OCI-LY7 (cell line): Measurements from ENCODE around the gene HARS2. TPM values are rescaled to one million over a fixed set of nuclear protein-coding genes. Genes with fewer than 3 reads are reported as not detected.

ENCODE experiments used
- BruUV-seq: library from RNA; stranded (reverse); fragments of 400-500 nt; replicated peaks from 2 replicates; lab custom pipeline; 2021; lab: Mats Ljungman, UMichigan
- CTCF ChIA-PET: fragments of 300-600 bp; sonication (Branson Sonifier 250); formaldehyde crosslinking; loops from one replicate; lab custom pipeline; 2022; ENCODE audit warnings: antibody characterized with exemption; ENCODE audit not compliant: unreplicated experiment; lab: Charles Lee
- POLR2A ChIA-PET: fragments of 300-600 bp; sonication (Branson Sonifier 250); formaldehyde crosslinking; loops from one replicate; lab custom pipeline; 2022; ENCODE audit warnings: antibody characterized with exemption; lab: Charles Lee
- DNase-seq: peaks from one replicate; pipeline ENCODE4 v3.0.0-alpha.2; 2015; ENCODE audit warnings: low spot score
- H2AFZ ChIP-seq: fragments of 200-600 bp; sonication (generic), shearing (Covaris generic); 2 replicates; pipeline ENCODE4 v1.6.1; 2014; ENCODE audit warnings: mild to moderate bottlenecking, antibody characterized with exemption, low read length, moderate library complexity
- H3K27ac ChIP-seq: fragments of 200-600 bp; sonication (generic); 2 replicates; pipeline ENCODE4 v1.5.1; 2014; ENCODE audit warnings: mixed run types, low read depth, mild to moderate bottlenecking, moderate library complexity, low read length, inconsistent platforms; ENCODE audit not compliant: poor library complexity, severe bottlenecking
- H3K36me3 ChIP-seq: fragments of 200-600 bp; sonication (generic); 2 replicates; pipeline ENCODE4 v1.6.1; 2014; ENCODE audit warnings: mild to moderate bottlenecking, antibody characterized with exemption, low read length, moderate library complexity, mixed read lengths; ENCODE audit not compliant: insufficient read depth
- H3K4me1 ChIP-seq: fragments of 200-600 bp; sonication (generic); 2 replicates; pipeline ENCODE4 v1.5.1; 2014; ENCODE audit warnings: mild to moderate bottlenecking, low read length; ENCODE audit not compliant: insufficient read depth, poor library complexity, severe bottlenecking
- H3K4me2 ChIP-seq: fragments of 200-600 bp; sonication (generic); 2 replicates; pipeline ENCODE4 v1.6.1; 2014; ENCODE audit warnings: mild to moderate bottlenecking, low read length
- H3K4me3 ChIP-seq: fragments of 200-600 bp; sonication (generic); 2 replicates; pipeline ENCODE4 v1.5.1; 2014; ENCODE audit warnings: mild to moderate bottlenecking, low read depth, low read length; ENCODE audit not compliant: poor library complexity, severe bottlenecking
- H3K79me2 ChIP-seq: fragments of 200-600 bp; sonication (generic); 2 replicates; pipeline ENCODE4 v1.6.1; 2016; ENCODE audit warnings: low read depth, mild to moderate bottlenecking, low read length, moderate library complexity, mixed read lengths; ENCODE audit not compliant: insufficient read depth
- H3K9me2 ChIP-seq: fragments of 200-600 bp; sonication (generic); 2 replicates; pipeline ENCODE4 v1.6.1; 2016; ENCODE audit warnings: mild to moderate bottlenecking, low read length, mixed read lengths; ENCODE audit not compliant: insufficient read depth
- H3K9me3 ChIP-seq: fragments of 200-600 bp; sonication (generic); 2 replicates; pipeline ENCODE4 v1.6.1; 2014; ENCODE audit warnings: mild to moderate bottlenecking, mixed run types, low read length, mixed read lengths
- H4K20me1 ChIP-seq: fragments of 200-600 bp; sonication (generic); 2 replicates; pipeline ENCODE4 v1.6.1; 2014; ENCODE audit warnings: mild to moderate bottlenecking, antibody characterized with exemption, low read length, moderate library complexity, mixed read lengths; ENCODE audit not compliant: insufficient read depth
- CTCF ChIP-seq: fragments of 200-600 bp; sonication (generic); conservative IDR thresholded peaks from 2 replicates; pipeline ENCODE4 v1.5.1; 2014; ENCODE audit warnings: mild to moderate bottlenecking, antibody characterized with exemption, low read length, moderate library complexity, mixed read lengths
- EZH2phosphoT487 ChIP-seq: fragments of 200-600 bp; sonication (generic); IDR thresholded peaks from 2 replicates; pipeline ENCODE4 v1.6.1; 2018; ENCODE audit warnings: low read depth, borderline replicate concordance, mild to moderate bottlenecking, mixed run types, antibody characterized with exemption, low read length, moderate library complexity, mixed read lengths
- intact Hi-C: fragments of 100-400 bp; cut with micrococcal nuclease; formaldehyde crosslinking; loops from one replicate; pipeline ENCODE4 v1.10.0; 2022; ENCODE audit not compliant: unreplicated experiment
- microRNA-seq: library from miRNA; unstranded; fragments of <30 nt; microRNA quantifications from one replicate; pipeline ENCODE4 v1.2.0, GENCODE V29; 2022; ENCODE audit warnings: borderline replicate concordance
- small RNA-seq: library from RNA; depleted of rRNA; stranded (forward); fragments of <200 nt; gene quantifications from one replicate; pipeline ENCODE3, GENCODE V24; 2014
- total RNA-seq, 2 experiments: library from RNA; depleted of rRNA in 1 of 2; stranded (reverse); fragments of >200 nt in 1 of 2; shearing (Covaris generic) in 1 of 2; gene quantifications; 2 replicates each; pipeline ENCODE4 v1.2.3, GENCODE V29; 2014 to 2022

Gene HARS2
- total RNA-seq, 2 experiments from 2014 or later, result 20.8 to 27.3 TPM

- POLR2A ChIA-PET, result no interaction called here
- Histone ChIP-seq H3K4me2 (no peak overlapping the region), H3K4me3 (no peak overlapping the region), H3K27ac (no peak overlapping the region), H3K9me2 (no peaks in the 10 kb centered on the region), H3K36me3 (no peaks in the 10 kb centered on the region), H3K79me2 (no peaks in the 10 kb centered on the region), H3K4me1 (no peaks in the 10 kb centered on the region), H3K9me3 (no peaks in the 10 kb centered on the region), H2AFZ (no peak overlapping the region), H4K20me1 (no peaks in the 10 kb centered on the region)
- TF ChIP-seq CTCF (no peak), EZH2phosphoT487 (no peak)
- intact Hi-C loops, result no loop called here
- BruUV-seq, result no TSS peak
- DNase-seq, result no peak
- CTCF ChIA-PET, result no interaction called here
These were observed 46.2 kb downstream of the HARS2 start for GRCh38 chr5:140737486-140737885.

- no peak for DNase-seq
- Histone ChIP-seq H3K27ac (no peak overlapping the region), H2AFZ (no peak overlapping the region), H3K9me2 (no peaks in the 10 kb centered on the region), H3K4me3 (no peak overlapping the region), H3K79me2 (no peaks in the 10 kb centered on the region), H3K9me3 (no peaks in the 10 kb centered on the region), H3K36me3 (no peaks in the 10 kb centered on the region), H3K4me2 (no peak overlapping the region), H3K4me1 (no peaks in the 10 kb centered on the region), H4K20me1 (no peaks in the 10 kb centered on the region)
- intact Hi-C loops, result no loop called here
- TF ChIP-seq CTCF, result no peak
- no peak for TF ChIP-seq EZH2phosphoT487
- BruUV-seq, result no TSS peak
- POLR2A ChIA-PET, result no interaction called here
- CTCF ChIA-PET, result no interaction called here
These were observed 50.7 kb downstream of the HARS2 start for GRCh38 chr5:140741967-140742366.

Small RNA genes within 50 kb of the gene (microRNA-seq; reads per million reads assigned to microRNA genes)
- 3.8 reads per million for gene MIR3655

Small RNA genes within 50 kb of the gene (small RNA-seq; reads per million reads assigned to genes)
- not detected for gene VTRNA1-1
- not detected for gene VTRNA1-2
- gene VTRNA1-3, result not detected

Other genes with a start within 250 kb of the HARS2 start
- gene EIF4EBP3, start 143.8 kb upstream of the HARS2 start, total RNA-seq (2014; rRNA removed; shearing (Covaris generic)), result 0.98 TPM in 1 of 2 replicates, not detected in the other
- 7.9 and 8.3 TPM in 2 replicates for gene EIF4EBP3, start 143.8 kb upstream of the HARS2 start, total RNA-seq (2022)
- gene SRA1, start 134.0 kb upstream of the HARS2 start, total RNA-seq (2014; rRNA removed; shearing (Covaris generic)), result 18.8 and 19.1 TPM in 2 replicates
- gene SRA1, start 134.0 kb upstream of the HARS2 start, total RNA-seq (2022), result 21.3 and 24.5 TPM in 2 replicates
- 22.7 and 37.9 TPM in 2 replicates for gene APBB3, start 126.9 kb upstream of the HARS2 start, total RNA-seq (2014; rRNA removed; shearing (Covaris generic))
- 32.1 and 32.2 TPM in 2 replicates for gene APBB3, start 126.9 kb upstream of the HARS2 start, total RNA-seq (2022)
- 19.6 and 29.1 TPM in 2 replicates for gene SLC35A4, start 126.6 kb upstream of the HARS2 start, total RNA-seq (2014; rRNA removed; shearing (Covaris generic))
- 48.7 TPM in 2 replicates for gene SLC35A4, start 126.6 kb upstream of the HARS2 start, total RNA-seq (2022)
- gene CD14, start 58.3 kb upstream of the HARS2 start, total RNA-seq (2014; rRNA removed; shearing (Covaris generic)), result 0.54 and 1.0 TPM in 2 replicates
- gene CD14, start 58.3 kb upstream of the HARS2 start, total RNA-seq (2022), result 0.52 and 0.76 TPM in 2 replicates
- gene TMCO6, start 52.0 kb upstream of the HARS2 start, total RNA-seq (2014; rRNA removed; shearing (Covaris generic)), result 15.4 and 26.9 TPM in 2 replicates
- 36.8 and 38.8 TPM in 2 replicates for gene TMCO6, start 52.0 kb upstream of the HARS2 start, total RNA-seq (2022)
- gene NDUFA2, start 43.8 kb upstream of the HARS2 start, total RNA-seq (2014; rRNA removed; shearing (Covaris generic)), result 107 and 166 TPM in 2 replicates
- gene NDUFA2, start 43.8 kb upstream of the HARS2 start, total RNA-seq (2022), result 63.4 and 70.3 TPM in 2 replicates
- gene IK, start 43.6 kb upstream of the HARS2 start, total RNA-seq (2014; rRNA removed; shearing (Covaris generic)), result 64.4 and 83.7 TPM in 2 replicates
- gene IK, start 43.6 kb upstream of the HARS2 start, total RNA-seq (2022), result 90.4 and 99.3 TPM in 2 replicates
- gene WDR55, start 26.6 kb upstream of the HARS2 start, total RNA-seq (2014; rRNA removed; shearing (Covaris generic)), result 18.7 and 23.9 TPM in 2 replicates
- 31.5 and 34.2 TPM in 2 replicates for gene WDR55, start 26.6 kb upstream of the HARS2 start, total RNA-seq (2022)
- gene DND1, start 17.9 kb upstream of the HARS2 start, total RNA-seq (2014; rRNA removed; shearing (Covaris generic)), result 2.2 and 3.6 TPM in 2 replicates
- 2.7 and 4.5 TPM in 2 replicates for gene DND1, start 17.9 kb upstream of the HARS2 start, total RNA-seq (2022)
- gene HARS1, start 85 bp upstream of the HARS2 start, total RNA-seq (2014; rRNA removed; shearing (Covaris generic)), result 43.7 and 44.3 TPM in 2 replicates
- 61.4 and 61.6 TPM in 2 replicates for gene HARS1, start 85 bp upstream of the HARS2 start, total RNA-seq (2022)
- 24.8 and 40.0 TPM in 2 replicates for gene ZMAT2, start 9.0 kb downstream of the HARS2 start, total RNA-seq (2014; rRNA removed; shearing (Covaris generic))
- 41.6 and 44.9 TPM in 2 replicates for gene ZMAT2, start 9.0 kb downstream of the HARS2 start, total RNA-seq (2022)
- gene PCDHA1, start 94.7 kb downstream of the HARS2 start, total RNA-seq (2014; rRNA removed; shearing (Covaris generic)), result not detected in 2 replicates
- not detected in 2 replicates for gene PCDHA1, start 94.7 kb downstream of the HARS2 start, total RNA-seq (2022)
- not detected in 2 replicates for gene PCDHA2, start 103.4 kb downstream of the HARS2 start, total RNA-seq (2014; rRNA removed; shearing (Covaris generic))
- not detected in 2 replicates for gene PCDHA2, start 103.4 kb downstream of the HARS2 start, total RNA-seq (2022)
- gene PCDHA3, start 109.6 kb downstream of the HARS2 start, total RNA-seq (2014; rRNA removed; shearing (Covaris generic)), result not detected in 2 replicates
- gene PCDHA3, start 109.6 kb downstream of the HARS2 start, total RNA-seq (2022), result not detected in 2 replicates
- not detected in 2 replicates for gene PCDHA4, start 115.6 kb downstream of the HARS2 start, total RNA-seq (2014; rRNA removed; shearing (Covaris generic))
- not detected in 2 replicates for gene PCDHA4, start 115.6 kb downstream of the HARS2 start, total RNA-seq (2022)
- not detected in 2 replicates for gene PCDHA5, start 130.2 kb downstream of the HARS2 start, total RNA-seq (2014; rRNA removed; shearing (Covaris generic))
- gene PCDHA5, start 130.2 kb downstream of the HARS2 start, total RNA-seq (2022), result not detected in 2 replicates
- gene PCDHA6, start 136.5 kb downstream of the HARS2 start, total RNA-seq (2014; rRNA removed; shearing (Covaris generic)), result not detected in 2 replicates
- gene PCDHA6, start 136.5 kb downstream of the HARS2 start, total RNA-seq (2022), result not detected in 2 replicates
- not detected in 2 replicates for gene PCDHA7, start 142.8 kb downstream of the HARS2 start, total RNA-seq (2014; rRNA removed; shearing (Covaris generic))
- gene PCDHA7, start 142.8 kb downstream of the HARS2 start, total RNA-seq (2022), result not detected in 2 replicates
- gene PCDHA8, start 149.7 kb downstream of the HARS2 start, total RNA-seq (2014; rRNA removed; shearing (Covaris generic)), result not detected in 2 replicates
- gene PCDHA8, start 149.7 kb downstream of the HARS2 start, total RNA-seq (2022), result not detected in 2 replicates
- gene PCDHA9, start 156.9 kb downstream of the HARS2 start, total RNA-seq (2014; rRNA removed; shearing (Covaris generic)), result not detected in 2 replicates
- gene PCDHA9, start 156.9 kb downstream of the HARS2 start, total RNA-seq (2022), result not detected in 2 replicates
- not detected in 2 replicates for gene PCDHA10, start 164.4 kb downstream of the HARS2 start, total RNA-seq (2014; rRNA removed; shearing (Covaris generic))
- gene PCDHA10, start 164.4 kb downstream of the HARS2 start, total RNA-seq (2022), result not detected in 2 replicates
- not detected in 2 replicates for gene PCDHA11, start 177.5 kb downstream of the HARS2 start, total RNA-seq (2014; rRNA removed; shearing (Covaris generic))
- not detected in 2 replicates for gene PCDHA11, start 177.5 kb downstream of the HARS2 start, total RNA-seq (2022)
- gene PCDHA12, start 183.9 kb downstream of the HARS2 start, total RNA-seq (2014; rRNA removed; shearing (Covaris generic)), result not detected in 2 replicates
- not detected in 2 replicates for gene PCDHA12, start 183.9 kb downstream of the HARS2 start, total RNA-seq (2022)
- not detected in 2 replicates for gene PCDHA13, start 190.7 kb downstream of the HARS2 start, total RNA-seq (2014; rRNA removed; shearing (Covaris generic))
- not detected in 2 replicates for gene PCDHA13, start 190.7 kb downstream of the HARS2 start, total RNA-seq (2022)
- not detected in 2 replicates for gene PCDHAC1, start 234.8 kb downstream of the HARS2 start, total RNA-seq (2014; rRNA removed; shearing (Covaris generic))
- gene PCDHAC1, start 234.8 kb downstream of the HARS2 start, total RNA-seq (2022), result not detected in 2 replicates